DMS79 treated with DMSO at 0.1 percent for 48 hours (cell line): ENCODE data around the gene SMIM30.
A peak's percentile ranks its signal among the peaks of the same experiment; 100 is the strongest.
"Not testable (repeated sequence)": the region's sequence is repeated elsewhere in the genome, so short reads cannot be mapped to it uniquely, and the experiment has no call there.

Experiments
- DNase-seq: peaks from one replicate; lab custom pipeline; 2025; lab: John Stamatoyannopoulos, UW

The SMIM30 gene, protein sequence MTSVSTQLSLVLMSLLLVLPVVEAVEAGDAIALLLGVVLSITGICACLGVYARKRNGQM

DNA sequence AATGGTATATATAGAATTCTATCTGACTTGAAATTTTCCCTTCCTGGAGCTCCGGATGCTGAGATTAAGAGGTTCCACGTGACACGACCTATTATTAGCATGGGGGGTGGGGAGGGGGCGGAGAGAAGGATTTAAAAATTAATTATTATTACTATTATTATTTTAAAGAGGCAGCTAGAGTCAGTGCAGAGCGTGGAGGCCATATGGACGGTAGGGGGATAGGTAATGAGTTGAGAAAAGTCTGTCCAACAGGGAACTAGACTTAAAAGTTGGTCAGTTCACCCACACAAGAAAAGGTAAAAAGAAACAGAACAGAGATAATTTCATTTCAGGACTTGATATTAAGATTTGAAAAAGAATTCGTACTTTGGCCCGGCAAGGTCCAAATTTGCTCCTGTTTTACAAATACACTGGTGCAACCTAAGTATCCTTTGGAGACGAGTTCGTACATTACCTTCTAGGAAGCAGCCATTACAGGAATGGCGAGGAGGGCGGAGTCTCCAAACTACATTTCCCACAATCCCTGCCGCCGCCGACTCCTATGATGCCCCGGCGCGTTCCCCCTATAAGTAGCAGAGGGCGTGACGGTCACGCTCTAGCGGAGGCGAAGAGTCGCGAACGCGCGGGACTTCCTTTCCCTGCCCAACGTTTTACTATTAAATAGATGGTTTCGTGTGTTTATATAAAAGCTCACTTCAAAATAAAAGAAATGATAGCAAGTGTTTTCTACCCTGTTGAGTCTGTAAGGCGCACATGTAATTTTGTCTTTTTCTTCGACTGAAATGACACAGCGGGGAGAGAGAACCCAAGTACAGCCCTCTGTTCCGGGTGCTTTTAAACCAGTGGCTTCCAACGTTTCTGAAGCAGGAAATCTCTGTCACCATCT, at the start of gene SMIM30:
Gene SMIM30, minus strand, starts transcription at position 481 of the 886 bp plus-strand sequence. CDS start 976 bp downstream, outside the sequence.
- DNase-seq = peak; percentile 95

DNA sequence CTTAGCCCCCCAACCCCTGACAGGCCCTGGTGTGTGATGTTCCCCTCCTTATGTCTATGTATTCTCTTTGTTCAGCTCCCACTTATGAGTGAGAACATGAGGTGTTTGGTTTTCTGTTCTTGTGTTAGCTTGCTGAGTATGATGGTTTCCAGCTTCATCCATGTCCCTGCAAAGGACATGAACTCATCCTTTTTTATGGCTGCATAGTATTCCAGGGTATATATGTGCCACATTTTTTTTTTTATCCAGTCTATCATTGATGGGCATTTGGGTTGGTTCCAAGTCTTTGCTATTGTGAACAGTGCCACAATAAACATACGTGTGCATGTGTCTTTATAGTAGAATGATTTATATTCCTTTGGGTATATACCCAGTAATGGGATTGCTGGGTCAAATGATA, 47.8 kb upstream of the SMIM30 start:
- not testable (repeated sequence) for DNase-seq

DNA sequence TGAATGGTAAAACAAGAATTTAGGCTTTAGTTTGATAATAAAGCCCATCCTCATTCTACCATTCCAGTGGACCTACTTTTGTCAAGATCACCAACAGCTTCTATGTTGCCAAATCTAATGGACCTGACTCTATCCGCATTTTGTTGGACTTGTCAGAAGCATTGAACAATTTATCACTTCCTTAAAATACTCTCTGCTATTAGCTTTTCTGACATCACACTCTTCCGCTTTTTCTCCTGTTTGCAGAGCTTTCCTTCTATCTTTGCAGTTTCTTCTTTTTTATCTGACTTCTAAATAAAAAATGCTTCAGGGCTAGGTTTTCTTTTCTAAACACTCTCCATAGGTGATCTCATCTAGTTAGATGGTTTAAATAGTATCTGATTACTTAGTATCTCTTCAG, 42.7 kb upstream of the SMIM30 start:
- no peak for DNase-seq

DNA sequence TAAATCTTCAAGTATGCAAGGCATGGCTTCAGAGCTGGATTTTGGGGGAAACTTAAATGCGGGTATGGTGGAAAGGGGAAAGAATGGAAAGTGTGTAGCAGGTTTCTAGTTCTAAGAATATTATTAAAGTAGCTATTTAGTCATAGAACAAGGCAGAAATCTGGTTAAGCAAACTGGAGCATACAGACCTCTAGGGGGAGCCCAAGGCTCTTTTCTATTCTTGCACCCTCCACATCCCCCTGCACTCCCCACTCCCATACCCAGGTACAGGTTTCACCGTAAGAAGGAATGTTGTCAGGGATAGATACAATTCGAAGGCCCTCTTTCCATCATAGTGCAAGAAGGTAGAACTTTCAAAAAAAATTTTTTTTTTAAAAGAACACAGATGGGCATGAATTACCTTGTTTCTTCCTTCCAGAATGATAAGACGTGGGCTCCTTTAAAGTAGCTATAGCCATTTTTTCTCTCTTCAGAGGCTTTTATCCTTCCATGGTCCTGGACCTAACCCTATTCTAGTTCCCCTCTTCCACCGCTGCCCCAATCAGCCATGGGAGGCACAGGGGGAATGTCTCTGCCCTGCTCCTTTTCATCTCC, 41.5 kb upstream of the SMIM30 start:
- peak; percentile 3 for DNase-seq

DNA sequence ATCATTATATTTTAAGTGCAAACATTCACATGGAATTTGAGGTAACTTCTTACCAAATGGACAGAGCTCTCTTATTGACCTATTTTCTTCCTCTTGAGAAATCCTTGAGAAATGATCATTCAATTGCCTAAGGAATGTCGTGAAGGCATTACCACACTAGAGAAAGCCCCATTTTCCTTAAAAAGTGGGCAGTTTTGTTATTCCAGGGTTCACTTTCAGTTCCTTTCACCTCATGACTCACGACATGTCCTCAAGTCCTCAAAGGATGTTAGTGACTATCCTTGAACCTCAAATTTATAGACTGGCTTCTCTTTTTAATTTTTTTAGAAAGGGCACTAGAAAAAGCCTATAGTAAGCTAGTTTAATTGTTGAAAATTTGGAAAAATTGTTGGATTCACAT, 40.4 kb upstream of the SMIM30 start:
- DNase-seq = no peak

DNA sequence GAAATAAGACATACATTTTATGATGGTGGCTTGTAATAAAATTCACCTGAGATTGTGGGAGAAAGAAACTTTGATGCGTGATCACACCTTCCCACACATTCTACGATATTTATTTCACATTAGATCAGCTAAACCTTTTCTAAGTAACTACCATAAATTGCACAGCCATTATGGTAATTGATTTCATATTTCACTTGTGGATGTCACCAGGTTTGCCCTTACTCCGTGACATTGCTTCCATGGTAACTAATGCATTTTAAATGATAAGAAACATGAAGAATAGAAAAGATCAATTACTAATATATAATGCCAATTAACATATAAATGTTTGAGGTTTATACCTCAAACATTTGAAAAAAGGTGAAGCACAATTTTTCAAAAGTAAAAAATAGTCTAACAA, 35.8 kb upstream of the SMIM30 start:
- DNase-seq = no peak

DNA sequence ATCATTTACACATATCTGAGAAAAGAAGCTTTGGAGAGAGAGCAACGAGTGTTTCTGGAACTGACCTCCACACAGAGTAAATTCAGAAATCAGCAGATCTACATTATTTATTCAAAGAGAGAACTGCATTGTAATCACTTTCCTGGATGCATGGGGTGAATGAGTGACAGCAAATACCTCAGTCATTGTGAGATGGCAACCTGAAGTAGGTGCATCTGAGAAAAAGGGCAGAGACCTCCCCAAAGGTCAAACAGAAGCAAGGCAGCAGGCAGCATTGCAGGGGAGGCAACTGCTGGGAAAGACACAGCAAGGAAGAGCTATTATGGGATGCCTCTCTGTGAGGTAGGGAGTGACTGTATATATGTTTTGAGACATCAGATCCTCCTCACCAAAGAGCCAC, 26.5 kb upstream of the SMIM30 start:
- no peak for DNase-seq

DNA sequence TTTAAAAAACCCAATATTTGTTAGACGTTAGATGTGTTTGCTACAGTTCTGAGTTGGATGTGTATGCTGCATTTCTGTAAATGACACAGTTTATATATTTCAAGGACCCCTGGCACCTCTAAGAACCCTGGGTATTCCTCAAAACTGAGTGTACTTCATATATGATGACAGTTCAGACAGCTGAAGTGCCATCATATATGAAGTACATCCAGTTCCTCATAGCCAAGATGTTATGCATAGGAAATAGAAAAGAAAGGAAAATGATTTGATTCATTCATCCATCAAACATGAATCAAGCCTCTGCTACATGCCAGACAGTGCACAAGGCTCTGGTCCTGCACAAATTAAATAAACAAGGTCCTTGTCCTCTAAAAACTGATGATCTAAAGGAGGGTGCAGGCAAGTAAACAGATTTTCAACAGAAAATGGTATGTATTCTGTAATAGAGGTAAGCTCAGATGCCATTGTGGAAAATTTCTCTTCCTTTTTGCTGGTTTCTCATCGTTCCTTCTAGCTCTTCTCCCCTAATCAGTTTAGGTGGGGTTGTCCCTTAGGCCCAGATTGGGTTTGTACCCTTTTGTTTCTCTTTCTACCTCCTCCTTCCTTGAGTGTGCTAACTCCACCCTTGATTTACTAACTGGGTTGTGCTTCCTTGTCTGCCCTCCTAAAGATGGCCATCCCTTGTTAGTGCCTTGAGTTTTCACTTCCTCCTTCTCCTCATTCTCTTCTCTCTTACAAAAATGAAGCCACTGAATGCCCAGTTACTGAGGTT, 25.3 kb upstream of the SMIM30 start:
- DNase-seq = no peak

DNA sequence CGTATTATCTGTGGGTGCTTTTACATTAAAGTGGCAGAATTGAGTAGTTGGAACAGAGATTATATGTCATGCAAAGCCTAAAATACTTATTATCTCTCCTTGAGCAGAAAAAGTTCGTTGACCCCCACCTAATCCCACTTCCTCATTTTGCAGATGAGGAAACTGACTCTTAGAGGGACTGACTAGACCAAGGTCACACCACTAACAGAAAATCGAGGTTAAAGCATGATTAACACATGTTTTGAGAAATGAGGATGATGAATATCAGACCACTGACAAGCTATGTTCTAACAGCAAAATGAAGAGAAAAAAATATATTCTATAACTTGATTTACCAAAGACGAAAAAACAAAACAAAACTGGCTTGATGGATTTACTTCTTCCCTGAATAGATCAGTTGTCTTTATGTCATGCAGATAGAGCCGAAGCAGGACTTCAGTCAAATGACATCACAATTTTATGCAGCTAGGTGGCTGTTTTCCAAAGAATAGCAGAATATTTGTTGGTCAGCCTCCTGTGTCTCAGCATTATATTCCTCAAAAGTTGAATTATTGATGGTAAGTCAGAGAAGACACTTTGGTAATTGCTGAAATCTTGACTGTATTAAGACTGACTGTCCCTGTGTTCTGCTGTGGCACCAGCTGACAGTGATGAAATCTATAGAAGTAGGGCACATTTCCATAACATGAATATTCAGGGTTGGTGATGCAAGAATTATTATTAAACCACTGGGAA, 24.2 kb upstream of the SMIM30 start:
- DNase-seq = no peak

DNA sequence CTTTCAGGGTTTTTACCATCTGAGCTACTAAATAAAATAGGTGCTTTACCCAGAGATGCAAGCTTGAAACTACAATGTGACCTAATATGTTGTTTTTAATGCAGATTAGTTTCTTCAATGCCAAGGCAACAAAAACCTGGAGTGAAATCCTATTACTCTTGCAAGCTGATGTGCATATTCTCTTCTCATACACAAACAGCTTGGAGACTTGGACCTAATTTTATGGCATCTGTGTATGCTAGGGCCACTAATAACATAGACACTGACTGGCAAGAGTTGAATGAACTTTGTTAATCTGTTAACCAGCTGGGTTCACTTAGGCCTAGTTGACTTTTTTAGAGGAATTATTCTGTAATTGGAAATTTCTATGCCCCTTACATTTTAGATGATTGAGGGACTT, 23.4 kb upstream of the SMIM30 start:
- no peak for DNase-seq

DNA sequence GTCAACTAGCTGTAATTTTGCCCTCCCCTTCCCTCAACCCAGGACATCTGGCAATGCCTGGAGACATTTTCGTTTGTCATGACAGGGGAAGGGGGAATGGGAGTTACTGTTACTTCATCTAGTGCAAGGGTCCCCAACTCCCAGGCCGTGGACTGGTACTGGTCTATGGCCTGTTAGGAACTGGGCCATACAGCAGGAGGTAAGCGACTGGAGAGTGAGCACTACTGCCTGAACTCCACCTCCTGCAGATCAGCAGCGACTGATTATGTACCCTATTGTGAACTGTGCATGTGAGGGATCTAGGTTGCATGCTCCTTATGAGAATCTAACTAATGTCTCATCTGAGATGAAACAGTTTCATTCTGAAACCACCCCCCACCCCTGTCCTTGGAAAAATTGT, 22.6 kb upstream of the SMIM30 start:
- no peak for DNase-seq

DNA sequence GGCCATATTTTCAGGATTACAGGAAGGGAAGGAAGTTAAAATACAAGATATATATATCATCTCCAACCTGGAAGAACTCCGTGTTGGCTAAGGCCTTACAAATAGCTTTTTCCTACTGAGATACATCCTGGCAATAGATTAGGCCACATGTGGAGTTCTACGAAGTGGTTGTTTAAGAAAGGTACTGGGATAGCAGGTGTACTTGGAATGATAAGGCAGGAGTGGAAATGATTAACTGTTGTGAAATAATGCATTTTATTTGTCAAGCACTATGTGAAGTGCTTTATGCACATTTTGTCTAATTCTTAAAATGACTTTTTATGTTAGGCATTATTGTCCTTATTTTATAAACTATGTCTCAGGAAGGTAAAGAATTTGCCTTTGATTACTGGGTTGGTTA, 18.9 kb upstream of the SMIM30 start:
- DNase-seq = no peak

DNA sequence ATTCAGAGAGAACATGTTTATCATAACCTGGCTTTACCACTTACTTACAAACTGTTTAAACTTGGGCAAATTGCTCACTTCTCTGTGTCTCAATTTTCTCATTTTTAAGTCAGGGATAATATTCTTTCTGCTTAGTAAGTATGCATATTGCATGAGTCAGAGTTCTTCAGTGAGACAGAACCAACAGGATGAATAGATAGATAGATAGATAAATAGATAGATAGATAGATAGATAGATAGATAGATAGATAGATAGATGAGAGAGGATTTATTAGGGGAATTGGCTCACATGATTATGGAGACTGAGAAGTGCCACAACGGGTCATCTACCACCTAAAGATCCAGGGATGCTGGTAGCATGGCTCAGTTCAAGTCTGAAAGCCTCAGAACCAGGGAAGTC, 15.7 kb upstream of the SMIM30 start:
- DNase-seq = no peak

DNA sequence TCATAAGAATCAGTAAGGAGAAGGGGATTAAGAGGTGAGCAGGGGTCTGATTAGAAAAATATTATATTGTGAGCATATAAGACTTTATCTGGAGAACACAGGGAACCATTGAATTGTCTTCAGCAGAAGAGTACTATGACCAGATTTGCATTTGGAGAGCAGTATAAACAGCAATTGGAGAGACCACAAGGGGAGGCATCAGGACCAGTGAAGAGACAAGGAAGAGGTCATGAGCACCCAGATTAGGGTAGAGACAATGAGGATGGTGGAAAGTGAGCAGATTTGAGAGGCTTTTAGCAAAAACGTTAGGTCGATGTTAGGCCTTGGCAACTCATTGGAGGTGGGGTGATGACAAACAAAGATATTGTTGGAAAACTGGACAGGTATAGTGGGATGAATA, 13.0 kb upstream of the SMIM30 start:
- no peak for DNase-seq

DNA sequence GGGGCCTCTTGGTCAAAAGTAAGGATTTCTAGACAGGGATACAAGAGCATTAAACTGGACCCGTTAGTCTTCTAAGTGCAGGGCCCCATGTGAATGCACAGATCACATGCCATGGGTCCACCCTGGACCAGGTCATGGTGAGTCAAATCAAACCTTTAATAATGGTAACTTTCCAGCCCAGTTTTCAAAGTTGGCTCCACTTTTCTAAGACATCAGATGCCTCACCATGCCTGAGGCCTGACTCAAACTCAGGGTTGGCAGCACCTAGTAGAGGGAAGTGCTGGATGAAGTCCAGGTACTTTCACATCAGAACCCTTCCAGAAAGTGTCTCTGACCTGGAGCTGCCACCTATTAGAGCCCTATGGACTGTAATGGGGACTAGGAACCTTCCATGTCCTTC, 9.7 kb upstream of the SMIM30 start:
- DNase-seq = no peak

DNA sequence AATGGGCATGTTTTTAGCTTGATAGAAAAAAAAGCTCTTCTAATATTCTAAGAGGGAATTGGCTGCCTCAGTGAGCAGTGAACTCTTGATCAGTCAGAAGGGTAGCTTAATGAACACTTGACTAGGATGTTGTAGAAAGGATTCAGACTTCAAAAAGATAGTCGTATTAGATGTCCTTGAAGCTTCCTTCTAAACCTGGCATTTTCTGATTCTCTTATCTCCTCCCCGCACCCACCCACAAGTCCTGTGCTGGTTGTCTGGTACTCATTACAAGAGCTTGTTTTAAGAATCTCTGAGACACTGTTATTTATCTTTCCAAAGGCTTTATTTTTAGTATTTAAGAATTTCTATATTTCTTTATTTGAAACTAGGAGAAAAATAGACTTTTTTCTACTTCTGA, 7.4 kb upstream of the SMIM30 start:
- DNase-seq = no peak

DNA sequence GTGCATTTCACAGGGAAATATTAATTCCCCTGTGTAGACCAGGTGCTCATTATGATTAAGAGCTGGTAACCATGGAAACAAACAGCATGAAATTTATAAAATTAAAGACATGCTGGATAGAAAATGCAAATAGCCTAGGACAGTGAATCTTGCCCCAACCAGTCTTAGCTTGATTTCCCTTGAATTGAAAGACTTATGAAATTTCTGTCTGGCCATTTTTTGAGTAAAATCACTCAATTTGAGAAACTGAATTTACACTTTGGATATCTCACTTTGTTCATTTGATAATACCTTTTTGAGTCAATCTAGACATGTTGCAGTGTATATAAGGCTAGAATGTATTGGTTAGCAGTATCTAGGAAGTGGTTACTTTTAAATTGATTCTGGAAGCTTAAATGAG, 4.4 kb upstream of the SMIM30 start:
- DNase-seq = no peak

DNA sequence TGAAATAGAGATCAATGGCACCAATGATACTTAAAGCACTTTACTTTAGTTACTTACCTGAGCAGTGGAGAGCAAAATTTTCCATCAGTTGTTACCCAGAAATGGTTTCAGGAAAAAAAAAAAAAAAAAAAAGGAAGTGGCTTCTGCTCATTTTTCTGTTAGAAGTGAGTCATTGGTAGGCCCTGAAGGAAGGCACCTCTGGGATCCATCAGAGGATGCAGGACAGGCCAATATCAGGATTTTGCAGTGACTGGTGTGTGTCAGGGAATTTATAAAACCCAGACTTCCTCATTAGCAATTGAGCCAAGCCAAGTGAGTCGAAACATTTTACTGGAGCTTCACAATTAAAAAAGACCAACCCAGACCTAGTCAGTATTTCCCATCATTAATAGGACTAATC, 2.3 kb upstream of the SMIM30 start:
- no peak for DNase-seq

DNA sequence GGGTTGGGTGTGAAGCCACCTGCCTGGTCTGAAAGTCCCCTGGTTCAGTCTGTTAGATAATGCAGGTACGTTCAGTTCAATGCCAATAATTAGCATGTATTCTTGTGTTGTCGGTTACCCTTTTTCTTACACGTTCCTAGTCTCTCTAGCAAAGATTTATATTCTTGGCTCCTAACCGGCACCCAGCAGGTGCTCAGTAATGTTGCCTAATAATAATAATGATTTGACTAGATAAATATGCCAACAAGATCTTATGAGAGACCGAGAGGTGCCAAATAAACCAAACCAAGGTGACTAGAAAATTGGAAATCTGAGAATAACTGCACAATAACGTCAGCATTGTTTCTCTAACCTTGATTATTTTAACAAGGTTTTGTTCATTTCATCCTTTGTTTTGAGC, 1.1 kb upstream of the SMIM30 start:
- no peak for DNase-seq

DNA sequence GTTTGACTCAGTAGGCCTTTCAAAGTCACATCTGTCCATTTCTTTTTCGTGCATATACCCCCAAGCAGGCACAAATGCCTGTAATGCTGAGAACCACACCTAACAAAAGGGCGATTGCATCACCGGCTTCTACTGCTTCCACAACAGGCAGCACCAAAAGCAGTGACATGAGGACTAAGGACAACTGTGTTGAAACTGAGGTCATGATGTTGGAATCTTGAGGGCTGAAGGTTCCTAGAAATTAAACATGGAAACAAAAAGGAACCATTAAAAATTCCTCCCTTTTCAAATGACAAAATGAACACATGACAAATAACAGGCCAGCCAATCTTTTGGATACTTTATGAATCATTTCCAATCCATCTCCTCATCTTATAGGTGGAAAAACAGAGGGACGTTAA, 980 bp downstream of the SMIM30 start:
- DNase-seq = not testable (repeated sequence)

DNA sequence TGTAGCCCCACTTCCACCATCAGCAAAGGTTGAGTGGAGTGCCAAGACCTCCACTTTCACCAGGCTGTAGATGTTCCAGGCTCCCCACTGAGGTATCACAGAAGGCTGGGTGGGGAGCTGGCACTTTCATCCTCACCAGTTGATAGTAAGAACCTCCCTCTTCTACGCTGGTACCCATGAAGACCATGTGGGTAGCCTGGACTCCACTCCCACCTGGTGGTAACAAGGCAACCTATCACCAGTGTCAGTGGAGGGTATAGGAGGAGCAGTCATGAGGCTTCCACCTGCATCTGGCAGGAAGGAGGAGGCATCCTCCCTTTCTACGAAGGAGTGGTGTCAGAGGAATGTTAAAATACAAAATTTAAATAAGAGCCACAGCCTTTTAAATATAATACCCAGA, 4.4 kb downstream of the SMIM30 start:
- DNase-seq = no peak

DNA sequence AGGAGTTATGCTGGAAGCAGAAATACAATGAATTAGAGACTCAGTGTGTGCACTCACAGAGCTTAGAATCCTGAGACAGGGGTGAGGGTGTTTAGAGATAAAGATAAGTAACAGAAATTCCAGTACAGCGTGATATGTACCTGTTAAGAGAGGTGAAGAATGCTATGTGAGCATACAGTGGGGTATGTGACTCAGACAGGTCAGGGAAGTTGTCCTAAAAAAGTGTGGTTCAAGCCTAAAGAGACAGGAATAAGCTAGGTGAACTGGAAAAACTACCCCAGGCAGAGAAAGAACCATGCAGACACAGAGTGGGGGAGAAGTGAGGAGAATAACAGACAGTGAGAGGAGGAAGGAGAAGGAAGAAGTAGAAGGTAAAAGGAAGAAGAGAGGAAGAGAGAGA, 8.6 kb downstream of the SMIM30 start:
- DNase-seq = no peak
